Endothelial cell of umbilical vein (primary cell): ENCODE results near the gene CHL1.

Source experiments
- CTCF ChIP-seq, 2 donors: IDR thresholded peaks; 1 replicate in 1 of 2; 2 replicates in 1 of 2; pipeline ENCODE4 v1.5.1; 2011; ENCODE audit warnings: low read length in 2 of 2, mild to moderate bottlenecking in 2 of 2, moderate library complexity in 2 of 2, control low read depth in 1 of 2, inconsistent platforms in 1 of 2, low read depth in 1 of 2; ENCODE audit not compliant: insufficient read depth in 1 of 2; ENCODE audit errors: extremely low read depth in 1 of 2
- MAX ChIP-seq: IDR thresholded peaks from 2 replicates; pipeline ENCODE4 v1.6.1; 2011; ENCODE audit not compliant: insufficient read depth, insufficient read length
- POLR2A ChIP-seq: IDR thresholded peaks from 2 replicates; pipeline ENCODE4 v1.6.1; 2012; ENCODE audit warnings: low read depth, mild to moderate bottlenecking, control low read depth, low read length
- POLR2AphosphoS5 ChIP-seq: IDR thresholded peaks from 2 replicates; pipeline ENCODE4 v1.6.1; 2012; ENCODE audit warnings: low read depth, mild to moderate bottlenecking, control low read depth, low read length, moderate library complexity; ENCODE audit not compliant: insufficient read depth

- TF ChIP-seq CTCF (IDR thresholded peaks at IDR 0.05; ENCODE audit: extremely low read depth in 1 of 2, insufficient read depth in 1 of 2, low read depth in 1 of 2, low read length in 2 of 2) (no peak), MAX (no peak), POLR2AphosphoS5 (no peak), POLR2A (no peak)
Measured at GRCh38 chr3:247916-248315, 51.4 kb downstream of the CHL1 start.
